SU-DHL-6 (cell line): Measurements from ENCODE around the gene ST3GAL4.

Experiments used
- CTCF ChIP-seq: fragments of 200-600 bp; sonication (generic); IDR thresholded peaks from one replicate; pipeline ENCODE4 v1.5.1; 2017; ENCODE audit warnings: antibody characterized with exemption, mild to moderate bottlenecking, low read length, moderate library complexity; ENCODE audit not compliant: insufficient read depth, poor library complexity, severe bottlenecking
- EZH2phosphoT487 ChIP-seq: fragments of 200-600 bp; sonication (generic), shearing (Covaris generic); conservative IDR thresholded peaks from 2 replicates; pipeline ENCODE4 v1.6.1; 2018; ENCODE audit warnings: mild to moderate bottlenecking, antibody characterized with exemption, low read length, moderate library complexity, mixed read lengths

- TF ChIP-seq CTCF, result no peak
- TF ChIP-seq EZH2phosphoT487, result no peak
Measured at GRCh38 chr11:126410649-126411048, 55.2 kb downstream of the ST3GAL4 start.
